HepG2 (cell line): ENCODE data around the gene PEX10.

Experiments used
- NBN ChIP-seq: fragments of 450-650 bp; conservative IDR thresholded peaks from 2 replicates; pipeline ENCODE4 v1.6.1; 2017
- ZFP90 ChIP-seq: sonication (generic); formaldehyde crosslinking; IDR thresholded peaks from 2 replicates; pipeline ENCODE4 v1.8.0; 2022; ENCODE audit warnings: missing genetic modification reagents, mild to moderate bottlenecking, inconsistent platforms, borderline replicate concordance

- TF ChIP-seq NBN (no peak), ZFP90 (CRISPR knock-in tag) (no peak)
Observed at GRCh38 chr1:2446861-2447260, 34.5 kb upstream of the PEX10 start.
